Caco-2 (cell line): ENCODE results near the gene GRM7. TPM values are rescaled to one million over a fixed set of nuclear protein-coding genes. Genes with fewer than 3 reads are reported as not detected.

Experiments used
- BruUV-seq: library from RNA; stranded (reverse); fragments of 400-500 nt; replicated peaks from 2 replicates; lab custom pipeline; 2021; lab: Mats Ljungman, UMichigan
- CTCF ChIA-PET: fragments of 300-600 bp; sonication (Branson Sonifier 250); formaldehyde crosslinking; loops from one replicate; lab custom pipeline; 2022; ENCODE audit warnings: antibody characterized with exemption; lab: Charles Lee
- POLR2A ChIA-PET: fragments of 300-600 bp; sonication (Branson Sonifier 250); formaldehyde crosslinking; loops from one replicate; lab custom pipeline; 2022; ENCODE audit warnings: antibody characterized with exemption; lab: Charles Lee
- DNase-seq, 2 experiments: peaks; one replicate each; pipeline versions ENCODE4 v3.0.0 to v3.0.0-alpha.2; 2020 to 2022
- H3K27me3 ChIP-seq: replicated peaks from 2 replicates; pipeline ENCODE4 v1.6.0; 2011; ENCODE audit warnings: low read length; ENCODE audit not compliant: control insufficient read depth, insufficient read depth
- H3K36me3 ChIP-seq: 2 replicates; pipeline ENCODE4 v1.5.1; 2011; ENCODE audit warnings: low read length; ENCODE audit not compliant: control insufficient read depth, insufficient read depth
- H3K4me1 ChIP-seq: fragments of 250-450 bp; sonication (Bioruptor Pico); 2 replicates; pipeline ENCODE4 v1.5.1; 2020; ENCODE audit warnings: mild to moderate bottlenecking
- H3K4me3 ChIP-seq: 2 replicates; pipeline ENCODE4 v1.5.1; 2011; ENCODE audit warnings: low read depth, mild to moderate bottlenecking, control low read depth, low read length
- H3K9me3 ChIP-seq: fragments of 250-450 bp; sonication (Bioruptor Pico); 2 replicates; pipeline ENCODE4 v1.5.1; 2020; ENCODE audit warnings: mild to moderate bottlenecking, moderate library complexity
- H3K27ac Mint-ChIP-seq: one replicate; pipeline ENCODE4 v1.8.0; 2022; ENCODE audit warnings: mixed read lengths; ENCODE audit not compliant: unreplicated experiment
- H3K27me3 Mint-ChIP-seq: one replicate; pipeline ENCODE4 v1.8.0; 2022; ENCODE audit warnings: mixed read lengths; ENCODE audit not compliant: insufficient read depth, unreplicated experiment
- H3K36me3 Mint-ChIP-seq: one replicate; pipeline ENCODE4 v1.8.0; 2022; ENCODE audit warnings: mild to moderate bottlenecking, mixed read lengths; ENCODE audit not compliant: insufficient read depth, unreplicated experiment
- H3K4me1 Mint-ChIP-seq: one replicate; pipeline ENCODE4 v1.8.0; 2022; ENCODE audit warnings: low read depth, mixed read lengths; ENCODE audit not compliant: unreplicated experiment
- H3K4me3 Mint-ChIP-seq: one replicate; pipeline ENCODE4 v1.8.0; 2022; ENCODE audit warnings: mild to moderate bottlenecking, moderate library complexity, mixed read lengths; ENCODE audit not compliant: unreplicated experiment
- H3K9me3 Mint-ChIP-seq: one replicate; pipeline ENCODE4 v1.8.0; 2022; ENCODE audit warnings: mixed read lengths; ENCODE audit not compliant: unreplicated experiment
- intact Hi-C: fragments of 100-400 bp; cut with micrococcal nuclease; formaldehyde crosslinking; loops from one replicate; pipeline ENCODE4 v1.10.0; 2022; ENCODE audit not compliant: unreplicated experiment
- total RNA-seq: library from RNA; stranded (reverse); gene quantifications from 2 replicates; pipeline ENCODE4 v1.2.3, GENCODE V29; 2022
- TF ChIP-seq, protein P1 (sequence below), 2 experiments: fragments of 200-600 bp in 1 of 2; IDR thresholded peaks; 1 replicate in 1 of 2; 2 replicates in 1 of 2; pipeline versions ENCODE4 v1.5.1 to v1.8.0; 2011 to 2022; ENCODE audit warnings: antibody characterized with exemption in 1 of 2, control low read depth in 1 of 2, inconsistent platforms in 1 of 2, low read depth in 1 of 2, low read length in 1 of 2, mild to moderate bottlenecking in 1 of 2, moderate library complexity in 1 of 2; ENCODE audit not compliant: insufficient read depth in 1 of 2, severe bottlenecking in 1 of 2, unreplicated experiment in 1 of 2

GRM7 gene
- total RNA-seq, 1 experiment from 2014 or later: not detected

DNA sequence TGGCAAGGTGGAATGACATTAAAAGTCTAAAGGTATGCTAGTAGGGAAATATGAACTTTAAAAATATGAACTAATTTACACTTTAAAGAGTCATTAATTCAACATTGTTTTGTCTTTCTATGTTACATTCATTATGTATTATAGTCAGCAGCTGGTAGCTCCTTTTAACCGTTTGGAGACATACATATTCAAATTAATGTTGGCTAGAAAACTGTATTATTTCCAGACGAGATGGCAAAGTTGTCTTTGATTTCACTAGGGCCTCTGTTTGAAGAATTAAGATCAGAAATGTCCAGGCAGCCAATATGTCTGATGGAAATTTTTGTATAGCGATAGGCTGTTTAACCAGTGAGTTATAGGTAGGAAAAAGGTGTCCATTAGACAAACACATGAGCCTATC, 817.6 kb downstream of the GRM7 start:
- Histone ChIP-seq H3K4me3 (no peak overlapping the region), H3K4me1 (no peaks in the 10 kb centered on the region), H3K36me3 (no peaks in the 10 kb centered on the region), H3K27me3 (no peaks in the 10 kb centered on the region), H3K9me3 (no peaks in the 10 kb centered on the region)
- no peaks in the 10 kb centered on the region for H3K9me3 Mint-ChIP-seq
- H3K36me3 Mint-ChIP-seq: no peaks in the 10 kb centered on the region
- no peaks in the 10 kb centered on the region for H3K4me1 Mint-ChIP-seq
- TF ChIP-seq, protein P1, sequence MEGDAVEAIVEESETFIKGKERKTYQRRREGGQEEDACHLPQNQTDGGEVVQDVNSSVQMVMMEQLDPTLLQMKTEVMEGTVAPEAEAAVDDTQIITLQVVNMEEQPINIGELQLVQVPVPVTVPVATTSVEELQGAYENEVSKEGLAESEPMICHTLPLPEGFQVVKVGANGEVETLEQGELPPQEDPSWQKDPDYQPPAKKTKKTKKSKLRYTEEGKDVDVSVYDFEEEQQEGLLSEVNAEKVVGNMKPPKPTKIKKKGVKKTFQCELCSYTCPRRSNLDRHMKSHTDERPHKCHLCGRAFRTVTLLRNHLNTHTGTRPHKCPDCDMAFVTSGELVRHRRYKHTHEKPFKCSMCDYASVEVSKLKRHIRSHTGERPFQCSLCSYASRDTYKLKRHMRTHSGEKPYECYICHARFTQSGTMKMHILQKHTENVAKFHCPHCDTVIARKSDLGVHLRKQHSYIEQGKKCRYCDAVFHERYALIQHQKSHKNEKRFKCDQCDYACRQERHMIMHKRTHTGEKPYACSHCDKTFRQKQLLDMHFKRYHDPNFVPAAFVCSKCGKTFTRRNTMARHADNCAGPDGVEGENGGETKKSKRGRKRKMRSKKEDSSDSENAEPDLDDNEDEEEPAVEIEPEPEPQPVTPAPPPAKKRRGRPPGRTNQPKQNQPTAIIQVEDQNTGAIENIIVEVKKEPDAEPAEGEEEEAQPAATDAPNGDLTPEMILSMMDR (IDR thresholded peaks at IDR 0.05; ENCODE audit: insufficient read depth in 1 of 2, low read depth in 1 of 2, low read length in 1 of 2, severe bottlenecking in 1 of 2, unreplicated experiment in 1 of 2): no peak
- H3K27me3 Mint-ChIP-seq: no peaks in the 10 kb centered on the region
- H3K4me3 Mint-ChIP-seq: no peak overlapping the region
- no peak for DNase-seq
- intact Hi-C loops: no loop called here
- CTCF ChIA-PET: no interaction called here
- no peak overlapping the region for H3K27ac Mint-ChIP-seq
- no TSS peak for BruUV-seq
- POLR2A ChIA-PET: no interaction called here

DNA sequence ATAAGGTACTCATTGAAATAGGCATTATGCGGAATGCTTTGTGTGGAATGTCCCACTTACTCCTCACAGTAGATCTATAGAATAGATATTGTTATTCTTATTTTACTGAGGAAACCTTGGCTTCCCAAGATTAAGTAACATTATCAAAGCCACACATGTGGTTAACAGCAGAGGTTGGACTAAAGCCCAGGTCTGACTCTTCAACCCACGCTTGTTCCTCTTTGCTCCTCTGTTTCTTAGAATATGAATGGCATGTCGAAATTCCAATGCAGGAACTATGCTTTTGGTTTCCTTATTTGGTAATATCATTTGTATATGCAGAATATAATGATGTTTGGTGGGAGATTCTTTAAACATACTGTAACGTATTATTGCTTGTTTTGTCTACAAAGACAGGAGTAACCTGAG, 821.9 kb downstream of the GRM7 start:
- no peaks in the 10 kb centered on the region for H3K27me3 Mint-ChIP-seq
- Histone ChIP-seq H3K36me3 (no peaks in the 10 kb centered on the region), H3K4me3 (no peak overlapping the region), H3K27me3 (no peaks in the 10 kb centered on the region), H3K9me3 (0 out of 2 replicates have a peak, but pooled peaks cover 2% of the 10 kb centered on the region), H3K4me1 (no peaks in the 10 kb centered on the region)
- H3K4me1 Mint-ChIP-seq: no peaks in the 10 kb centered on the region
- no peaks in the 10 kb centered on the region for H3K36me3 Mint-ChIP-seq
- TF ChIP-seq, protein P1 (IDR thresholded peaks at IDR 0.05; ENCODE audit: insufficient read depth in 1 of 2, low read depth in 1 of 2, low read length in 1 of 2, severe bottlenecking in 1 of 2, unreplicated experiment in 1 of 2): no peak
- no TSS peak for BruUV-seq
- ChIA-PET POLR2A (no interaction called here), CTCF (no interaction called here)
- no peak for DNase-seq
- H3K4me3 Mint-ChIP-seq: no peak overlapping the region
- H3K9me3 Mint-ChIP-seq: no peaks in the 10 kb centered on the region
- intact Hi-C loops: no loop called here
- no peak overlapping the region for H3K27ac Mint-ChIP-seq

DNA sequence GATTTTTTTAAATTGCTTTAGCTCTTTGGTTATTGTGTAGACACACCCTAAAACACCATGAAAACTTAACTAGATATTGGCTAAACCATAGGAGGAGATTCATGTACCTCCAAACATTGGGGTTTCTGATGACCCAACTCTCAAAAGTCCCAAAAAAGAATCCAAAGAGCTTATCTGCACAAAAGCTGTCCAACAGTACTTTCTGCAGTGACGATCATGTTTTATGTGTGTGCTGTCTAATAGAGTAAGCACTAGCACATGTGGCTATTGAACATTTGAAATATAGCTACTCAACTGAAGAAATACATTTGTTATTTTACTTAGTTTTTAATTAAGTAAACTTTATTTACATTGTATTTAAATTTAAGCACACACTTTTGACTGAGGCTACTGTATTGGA, 822.5 kb downstream of the GRM7 start:
- no peaks in the 10 kb centered on the region for H3K27me3 Mint-ChIP-seq
- Histone ChIP-seq H3K4me1 (no peaks in the 10 kb centered on the region), H3K4me3 (no peak overlapping the region), H3K27me3 (no peaks in the 10 kb centered on the region), H3K9me3 (0 out of 2 replicates have a peak, but pooled peaks cover 3% of the 10 kb centered on the region), H3K36me3 (no peaks in the 10 kb centered on the region)
- H3K4me3 Mint-ChIP-seq: no peak overlapping the region
- H3K36me3 Mint-ChIP-seq: no peaks in the 10 kb centered on the region
- no TSS peak for BruUV-seq
- H3K4me1 Mint-ChIP-seq: no peaks in the 10 kb centered on the region
- ChIA-PET POLR2A (no interaction called here), CTCF (no interaction called here)
- TF ChIP-seq, protein P1 (IDR thresholded peaks at IDR 0.05; ENCODE audit: insufficient read depth in 1 of 2, low read depth in 1 of 2, low read length in 1 of 2, severe bottlenecking in 1 of 2, unreplicated experiment in 1 of 2): no peak
- no peak for DNase-seq
- no peaks in the 10 kb centered on the region for H3K9me3 Mint-ChIP-seq
- no peak overlapping the region for H3K27ac Mint-ChIP-seq
- intact Hi-C loops: no loop called here
